ENCODE results near the gene ALOX12B.
"Not testable (repeated sequence)": the region's sequence is repeated elsewhere in the genome, so short reads cannot be mapped to it uniquely, and the experiment has no call there.

The ALOX12B gene

DNA sequence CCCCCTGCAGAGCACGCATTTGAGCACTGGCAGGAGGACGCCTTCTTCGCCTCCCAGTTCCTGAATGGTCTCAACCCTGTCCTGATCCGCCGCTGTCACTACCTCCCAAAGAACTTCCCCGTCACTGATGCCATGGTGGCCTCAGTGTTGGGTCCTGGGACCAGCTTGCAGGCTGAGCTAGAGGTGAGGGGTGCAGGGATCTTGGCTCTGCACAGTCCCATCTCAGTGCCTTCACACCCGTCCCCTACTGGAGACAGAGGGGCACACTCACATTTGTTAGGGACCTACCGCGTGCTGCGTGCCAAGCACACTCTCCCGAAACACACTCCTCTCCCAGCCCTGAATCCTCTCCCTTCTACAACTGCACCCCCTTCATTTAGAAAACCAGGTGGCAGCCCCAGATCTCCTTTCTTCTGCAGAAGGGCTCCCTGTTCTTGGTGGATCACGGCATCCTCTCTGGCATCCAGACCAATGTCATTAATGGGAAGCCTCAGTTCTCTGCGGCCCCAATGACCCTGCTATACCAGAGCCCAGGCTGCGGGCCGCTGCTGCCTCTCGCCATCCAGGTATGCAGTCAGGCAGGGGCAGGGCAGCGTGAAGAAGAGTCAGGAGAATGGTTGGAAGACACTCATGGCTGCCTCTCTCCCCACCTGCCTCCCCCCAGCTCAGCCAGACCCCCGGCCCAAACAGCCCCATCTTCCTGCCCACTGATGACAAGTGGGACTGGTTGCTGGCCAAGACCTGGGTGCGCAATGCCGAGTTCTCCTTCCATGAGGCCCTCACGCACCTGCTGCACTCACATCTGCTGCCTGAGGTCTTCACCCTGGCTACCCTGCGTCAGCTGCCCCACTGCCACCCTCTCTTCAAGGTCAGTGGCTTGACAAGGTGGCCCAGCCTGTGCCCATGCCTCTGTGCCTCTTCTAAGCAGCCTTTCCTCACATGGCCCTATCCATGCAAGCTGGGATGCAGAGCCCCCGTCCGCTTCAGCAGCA lies 42.4 kb downstream of the ALOX12B start:
- no peak for DNase-seq (ENCODE audit: low read depth in 2 of 2)

DNA sequence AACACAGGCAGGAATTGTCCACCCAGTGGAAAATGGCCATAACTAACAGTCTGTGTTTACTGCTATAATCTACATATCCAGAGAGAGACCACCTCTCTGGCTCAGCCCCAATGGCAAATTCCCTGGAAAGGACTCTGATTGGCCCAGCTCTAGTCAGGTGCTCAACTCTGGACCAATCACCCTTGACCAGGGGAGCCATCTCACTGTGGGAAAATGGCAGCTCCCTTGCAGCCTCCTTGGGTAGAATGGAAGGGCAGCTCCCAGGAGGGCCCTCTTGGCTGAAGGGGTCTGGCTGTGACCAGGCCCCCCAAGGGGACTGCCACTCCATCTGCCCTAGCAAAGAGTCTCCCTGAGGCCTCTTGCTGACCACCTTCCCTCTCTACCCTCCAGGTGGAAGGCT lies 45.5 kb downstream of the ALOX12B start:
- DNase-seq (ENCODE audit: low read depth in 2 of 2) = no peak

DNA sequence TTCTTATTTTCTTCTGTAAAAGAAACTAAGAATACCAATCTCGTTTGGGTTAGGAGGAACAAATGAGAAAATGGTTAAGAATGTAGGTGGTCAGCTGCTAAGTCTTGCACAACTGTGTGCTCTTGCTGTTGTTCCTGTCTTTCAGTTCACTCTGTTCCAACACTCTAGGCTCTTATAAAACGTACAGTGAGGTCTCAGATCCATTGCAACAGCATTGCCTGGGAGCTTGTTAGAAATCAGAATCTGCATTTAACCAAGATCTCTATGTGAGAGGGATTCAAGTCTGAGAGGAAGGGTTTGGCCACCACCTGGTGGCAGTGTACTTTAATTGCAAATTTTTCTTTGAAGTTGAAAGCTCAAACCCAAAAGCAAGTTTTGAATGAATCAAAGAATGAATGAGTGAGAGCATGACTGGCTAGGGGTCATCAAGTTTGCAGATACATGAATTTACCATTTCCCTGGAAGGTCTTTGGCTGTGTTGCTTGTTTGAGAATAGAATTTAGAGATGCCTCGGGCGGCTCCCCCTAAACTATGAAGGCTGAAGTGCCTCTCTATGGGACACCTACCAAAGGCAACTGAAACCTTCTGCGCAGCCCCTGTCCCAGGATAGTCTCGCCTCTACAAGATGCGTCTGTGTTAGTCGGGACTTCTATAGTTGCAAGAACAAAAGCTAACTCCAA lies 46.1 kb downstream of the ALOX12B start:
- DNase-seq (ENCODE audit: low read depth in 2 of 2) = no peak

DNA sequence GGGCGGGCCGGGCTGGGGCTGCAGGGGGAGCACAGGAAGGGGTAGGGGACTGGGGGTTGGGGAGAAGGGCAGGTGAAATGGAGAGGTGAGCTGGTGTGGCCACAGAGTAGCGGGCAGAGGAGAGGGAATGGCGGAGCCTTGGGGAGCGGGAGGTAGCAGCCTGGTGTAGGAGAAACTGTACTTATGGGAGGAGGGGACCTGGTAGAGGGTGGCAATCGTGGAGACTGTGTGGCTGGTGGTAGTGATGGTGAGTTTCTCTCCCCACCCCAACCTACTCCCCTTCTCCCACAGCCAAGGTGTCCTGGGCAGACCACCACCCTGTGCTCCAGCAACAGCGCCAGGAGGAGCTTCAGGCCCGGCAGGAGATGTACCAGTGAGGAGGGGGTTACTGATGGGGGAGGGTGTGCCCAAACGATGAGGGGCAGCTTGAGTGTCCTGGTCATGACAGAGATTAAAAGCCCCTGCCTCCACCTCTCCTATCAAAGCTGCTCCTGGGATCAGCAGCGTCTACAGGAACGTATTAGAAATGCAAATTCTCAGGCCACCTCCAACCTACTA lies 47.8 kb downstream of the ALOX12B start:
- no peak for DNase-seq (ENCODE audit: low read depth in 2 of 2)

DNA sequence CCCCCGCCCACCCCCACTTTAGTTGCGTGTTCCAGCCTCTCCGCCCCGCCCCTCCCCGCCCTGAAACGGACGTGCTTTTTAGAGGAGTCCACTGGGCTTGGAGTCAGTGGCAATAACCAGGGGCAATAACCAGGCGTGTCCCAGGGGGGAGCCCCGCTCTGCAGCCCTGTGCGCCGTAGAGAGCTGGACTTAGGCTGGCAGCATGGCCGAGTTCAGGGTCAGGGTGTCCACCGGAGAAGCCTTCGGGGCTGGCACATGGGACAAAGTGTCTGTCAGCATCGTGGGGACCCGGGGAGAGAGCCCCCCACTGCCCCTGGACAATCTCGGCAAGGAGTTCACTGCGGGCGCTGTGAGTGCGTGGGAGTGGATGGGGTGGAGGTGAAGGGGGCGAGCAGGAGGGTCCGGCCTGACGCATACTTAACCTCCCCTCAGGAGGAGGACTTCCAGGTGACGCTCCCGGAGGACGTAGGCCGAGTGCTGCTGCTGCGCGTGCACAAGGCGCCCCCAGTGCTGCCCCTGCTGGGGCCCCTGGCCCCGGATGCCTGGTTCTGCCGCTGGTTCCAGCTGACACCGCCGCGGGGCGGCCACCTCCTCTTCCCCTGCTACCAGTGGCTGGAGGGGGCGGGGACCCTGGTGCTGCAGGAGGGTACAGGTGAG lies 48.4 kb downstream of the ALOX12B start, which contains the start of gene ALOX15B:
Gene ALOX15B, plus strand, starts transcription at position 106 of the 657 bp plus-strand sequence. Its CDS starts 97 bp downstream, at position 203.
- no peak for DNase-seq (ENCODE audit: low read depth in 2 of 2)

DNA sequence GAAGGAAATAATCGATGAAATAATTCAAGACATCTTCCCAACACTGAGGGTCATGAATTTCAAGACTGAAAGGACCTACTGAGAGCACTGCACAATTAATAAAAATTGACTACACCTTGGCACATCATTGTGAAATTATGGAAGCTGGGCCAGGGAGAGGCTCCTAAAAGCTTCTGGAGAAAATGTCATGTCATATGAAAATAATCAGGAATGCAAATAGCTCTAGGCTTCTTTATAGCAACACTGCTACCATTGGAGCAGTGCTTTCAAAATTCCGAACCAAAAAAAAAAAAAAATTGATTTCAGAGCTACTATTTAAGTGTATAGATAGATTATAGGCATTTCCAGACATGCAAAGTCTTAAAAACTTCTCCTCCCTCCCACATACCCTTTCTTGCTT lies 55.1 kb downstream of the ALOX12B start:
- DNase-seq (ENCODE audit: low read depth in 2 of 2) = no peak

DNA sequence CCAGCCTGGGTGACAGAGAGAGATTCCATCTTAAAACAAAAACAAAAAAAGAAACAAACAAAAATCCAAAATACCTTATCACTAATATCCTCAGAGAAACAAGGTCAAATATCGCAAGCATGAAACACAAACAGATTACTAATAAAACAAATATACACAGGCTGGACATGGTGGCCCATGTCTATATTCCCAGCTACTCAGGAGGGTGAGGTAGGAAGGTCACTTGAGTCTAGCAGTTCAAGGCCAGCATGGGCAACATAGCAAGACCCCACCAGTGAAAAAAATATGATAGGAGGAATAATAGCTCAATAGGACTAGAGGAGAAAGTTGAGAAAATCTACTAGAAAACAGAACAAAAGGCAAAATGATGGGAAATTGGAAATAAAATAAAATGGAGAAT lies 55.6 kb downstream of the ALOX12B start:
- no peak for DNase-seq (ENCODE audit: low read depth in 2 of 2)

DNA sequence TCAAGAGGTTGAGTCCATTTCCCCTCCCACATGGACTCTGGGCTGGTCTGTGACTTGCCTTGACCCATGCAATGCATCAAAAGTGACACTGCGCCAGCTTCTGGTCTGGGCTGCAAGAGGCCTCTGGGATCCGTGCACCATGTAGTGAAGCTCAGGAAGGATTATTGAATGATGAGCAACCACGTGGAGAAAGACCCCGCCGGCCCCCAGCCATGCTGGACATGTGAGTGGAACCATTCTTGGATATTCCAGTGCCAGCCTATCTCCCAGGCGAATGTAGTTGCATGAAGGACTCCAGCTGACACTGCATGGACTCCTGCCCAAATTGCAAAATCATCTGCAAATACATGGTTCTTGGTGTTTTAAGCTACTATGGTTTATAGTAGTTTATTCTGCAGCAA lies 56.3 kb downstream of the ALOX12B start:
- no peak for DNase-seq (ENCODE audit: low read depth in 2 of 2)

DNA sequence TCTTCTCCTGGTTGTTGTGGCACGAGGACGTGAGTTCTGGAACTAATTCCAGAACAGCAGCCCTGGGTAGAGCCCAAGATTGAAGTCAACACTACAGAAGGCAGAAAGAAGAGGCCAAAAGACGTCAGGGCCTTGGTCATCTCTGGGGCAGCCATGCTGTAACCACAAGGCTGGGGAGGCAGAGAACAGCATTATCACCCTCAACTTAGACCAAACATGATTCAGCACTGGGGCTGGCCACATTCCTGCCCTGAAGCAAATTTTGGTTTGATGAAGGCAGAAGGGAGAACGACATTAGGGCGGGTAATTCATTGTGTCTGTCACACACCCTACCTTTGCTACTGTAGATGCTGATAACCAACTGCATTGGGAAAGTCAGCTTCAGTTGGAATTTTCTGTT lies 58.4 kb downstream of the ALOX12B start:
- no peak for DNase-seq (ENCODE audit: low read depth in 2 of 2)

DNA sequence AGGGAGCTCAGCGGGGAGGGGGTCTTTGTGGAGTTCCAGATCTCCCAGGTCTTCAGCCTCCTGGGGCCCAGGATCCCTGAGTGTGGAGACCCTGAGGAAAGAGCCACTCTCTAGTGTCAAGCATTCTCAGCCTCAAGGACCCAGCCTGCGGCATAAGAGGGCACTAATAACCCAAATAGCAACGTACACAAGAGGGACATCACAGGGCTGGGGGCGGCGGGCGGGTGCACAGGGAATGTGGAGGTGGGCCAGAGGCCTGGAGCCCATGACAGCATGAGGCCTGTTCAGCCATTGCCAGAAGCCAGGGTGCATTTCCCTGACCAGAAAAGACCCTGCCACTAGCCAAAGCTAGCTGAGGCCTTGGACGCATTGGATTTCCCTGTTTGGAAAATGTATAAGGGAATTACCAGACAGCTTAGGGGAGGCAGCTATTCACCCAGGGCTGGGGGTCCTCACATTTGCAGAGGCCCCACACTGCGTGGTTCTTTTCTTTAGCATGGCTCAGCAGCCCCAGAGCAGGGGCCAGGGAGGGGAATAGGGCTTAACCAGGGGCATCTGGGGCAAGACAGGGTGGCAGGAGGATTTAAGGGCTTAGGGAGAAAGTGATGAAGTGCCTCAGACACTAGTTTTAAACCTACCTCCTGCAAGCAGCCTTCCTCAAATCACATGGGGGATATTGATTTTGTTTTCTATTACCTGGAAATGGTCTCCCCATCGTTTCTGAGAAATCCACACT lies 62.2 kb downstream of the ALOX12B start:
- no peak for DNase-seq (ENCODE audit: low read depth in 2 of 2)

DNA sequence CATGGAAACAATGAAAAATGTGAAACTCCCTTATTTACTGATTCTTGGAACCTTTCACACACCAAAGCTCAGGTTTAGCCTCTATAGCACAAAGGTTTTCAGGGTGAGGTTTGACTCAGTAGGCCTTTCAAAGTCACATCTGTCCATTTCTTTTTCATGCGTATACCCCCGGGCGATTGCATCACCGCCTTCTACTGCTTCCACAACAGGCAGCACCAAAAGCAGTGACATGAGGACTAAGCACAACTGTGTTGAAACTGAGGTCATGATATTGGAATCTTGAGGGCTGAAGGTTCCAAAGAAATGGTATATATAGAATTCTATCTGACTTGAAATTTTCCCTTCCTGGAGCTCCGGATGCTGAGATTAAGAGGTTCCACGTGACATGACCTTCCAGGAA lies 63.4 kb downstream of the ALOX12B start:
- DNase-seq (ENCODE audit: low read depth in 2 of 2) = not testable (repeated sequence)

Measured in activated CD8-positive, alpha-beta memory T cell treated with anti-CD3 and anti-CD28 coated beads for 4 hours (primary cell).